Measurements from ENCODE around the gene FBXL4. TPM values are rescaled to one million over a fixed set of nuclear protein-coding genes. Genes with fewer than 3 reads are reported as not detected.

The FBXL4 gene
- total and polyA plus RNA-seq, 4 donors, result 3.5 to 35.0 (median 9.4) TPM

GRCh38 chr6:98844244-98845210 is 103.2 kb downstream of the FBXL4 start:
- no peak for DNase-seq
- 6 to 9% methylated on average over 51 of the region's 51 CpGs for WGBS, 2 donors
- Histone ChIP-seq H3K36me3 (ENCODE audit: control insufficient read depth in 4 of 4, insufficient read depth in 4 of 4, low read length in 4 of 4) (no peaks in the 10 kb centered on the region), H3K4me3 (no peak overlapping the region), H3K9ac (ENCODE audit: insufficient read depth in 1 of 2, low read length in 2 of 2) (no peak overlapping the region), H3K27ac (ENCODE audit: low read depth in 1 of 2, low read length in 1 of 2) (no peak overlapping the region), H3K9me3 (ENCODE audit: control insufficient read depth in 4 of 4, insufficient read depth in 3 of 4, low read length in 3 of 4) (peaks cover 0 to 4% (median 0%) of the 10 kb centered on the region in 4 donors), H3K4me1 (ENCODE audit: control insufficient read depth in 5 of 5, insufficient read depth in 5 of 5, low read length in 5 of 5) (peaks cover 0 to 23% (median 6%) of the 10 kb centered on the region in 5 donors), H3K27me3 (ENCODE audit: control insufficient read depth in 3 of 3, insufficient read depth in 3 of 3, low read length in 2 of 3) (peaks cover 12 to 95% (median 89%) of the 10 kb centered on the region in 3 donors)
- ATAC-seq (ENCODE audit: insufficient read depth, low FRiP score), result no peak
- TF ChIP-seq, protein P1, sequence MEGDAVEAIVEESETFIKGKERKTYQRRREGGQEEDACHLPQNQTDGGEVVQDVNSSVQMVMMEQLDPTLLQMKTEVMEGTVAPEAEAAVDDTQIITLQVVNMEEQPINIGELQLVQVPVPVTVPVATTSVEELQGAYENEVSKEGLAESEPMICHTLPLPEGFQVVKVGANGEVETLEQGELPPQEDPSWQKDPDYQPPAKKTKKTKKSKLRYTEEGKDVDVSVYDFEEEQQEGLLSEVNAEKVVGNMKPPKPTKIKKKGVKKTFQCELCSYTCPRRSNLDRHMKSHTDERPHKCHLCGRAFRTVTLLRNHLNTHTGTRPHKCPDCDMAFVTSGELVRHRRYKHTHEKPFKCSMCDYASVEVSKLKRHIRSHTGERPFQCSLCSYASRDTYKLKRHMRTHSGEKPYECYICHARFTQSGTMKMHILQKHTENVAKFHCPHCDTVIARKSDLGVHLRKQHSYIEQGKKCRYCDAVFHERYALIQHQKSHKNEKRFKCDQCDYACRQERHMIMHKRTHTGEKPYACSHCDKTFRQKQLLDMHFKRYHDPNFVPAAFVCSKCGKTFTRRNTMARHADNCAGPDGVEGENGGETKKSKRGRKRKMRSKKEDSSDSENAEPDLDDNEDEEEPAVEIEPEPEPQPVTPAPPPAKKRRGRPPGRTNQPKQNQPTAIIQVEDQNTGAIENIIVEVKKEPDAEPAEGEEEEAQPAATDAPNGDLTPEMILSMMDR (IDR thresholded peaks at IDR 0.05; ENCODE audit: control extremely low read depth, extremely low read depth), result no peak

DNA sequence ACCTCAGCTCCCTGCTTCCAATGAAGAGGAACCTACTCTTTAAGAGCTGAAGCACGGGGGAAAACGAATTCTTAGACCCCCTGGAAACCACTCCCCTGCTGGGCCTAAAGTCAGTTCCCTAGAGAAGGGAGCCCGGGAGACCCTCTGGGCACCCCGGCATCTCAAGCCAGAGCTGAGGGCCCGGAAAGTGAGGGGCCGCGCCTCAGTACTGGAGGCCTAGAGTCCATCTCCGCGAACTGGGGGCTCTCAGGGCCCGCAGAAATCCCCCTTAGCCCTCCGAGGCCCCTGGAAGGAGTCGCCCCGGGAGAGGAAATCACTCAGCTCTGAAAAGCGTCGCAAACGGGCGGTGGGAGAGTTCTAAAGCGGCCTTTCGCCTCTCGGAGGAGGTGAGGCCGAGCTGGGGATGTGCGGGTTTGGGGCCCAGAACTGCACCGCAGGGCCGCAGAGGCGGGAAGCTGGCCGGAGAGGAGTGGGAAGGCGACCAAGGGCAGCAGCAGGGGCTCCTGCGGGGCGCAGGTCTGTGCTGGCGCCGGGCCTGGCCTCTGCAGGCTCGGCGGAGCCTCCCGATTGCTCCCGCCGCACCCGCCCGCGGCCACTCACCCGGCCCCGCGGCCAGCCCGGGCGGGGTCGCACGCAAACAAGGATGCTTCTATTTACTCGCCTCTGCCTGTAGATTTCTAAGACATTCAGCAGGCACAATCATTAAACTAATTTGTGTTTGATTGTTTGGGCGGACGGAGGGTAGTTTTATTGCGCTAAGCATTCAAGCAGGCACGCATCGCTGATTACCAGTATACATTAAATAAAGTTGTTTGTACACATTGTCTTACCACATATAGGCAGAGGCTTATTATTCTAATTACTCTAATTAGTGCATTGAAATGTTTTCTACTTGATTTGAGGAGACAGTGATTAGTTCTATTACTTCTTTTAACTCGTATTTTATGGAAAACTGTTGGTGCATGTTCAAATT is 104.2 kb downstream of the FBXL4 start:
- Histone ChIP-seq H3K36me3 (ENCODE audit: control insufficient read depth in 4 of 4, insufficient read depth in 4 of 4, low read length in 4 of 4) (no peaks in the 10 kb centered on the region), H3K27me3 (ENCODE audit: control insufficient read depth in 3 of 3, insufficient read depth in 3 of 3, low read length in 2 of 3) (peaks cover 12 to 95% (median 89%) of the 10 kb centered on the region in 3 donors), H3K27ac (ENCODE audit: low read depth in 1 of 2, low read length in 1 of 2) (no peak overlapping the region), H3K9ac (ENCODE audit: insufficient read depth in 1 of 2, low read length in 2 of 2) (no peak overlapping the region), H3K4me1 (ENCODE audit: control insufficient read depth in 5 of 5, insufficient read depth in 5 of 5, low read length in 5 of 5) (peaks cover 0 to 23% (median 6%) of the 10 kb centered on the region in 5 donors), H3K4me3 (no peak overlapping the region), H3K9me3 (ENCODE audit: control insufficient read depth in 4 of 4, insufficient read depth in 3 of 4, low read length in 3 of 4) (peaks cover 0 to 4% (median 0%) of the 10 kb centered on the region in 4 donors)
- TF ChIP-seq, protein P1 (IDR thresholded peaks at IDR 0.05; ENCODE audit: control extremely low read depth, extremely low read depth), result no peak
- DNase-seq (no peak), ATAC-seq (ENCODE audit: insufficient read depth, low FRiP score) (no peak)
- 6 to 8% methylated on average over 47 to 53 of the region's 53 CpGs for WGBS, 2 donors

DNA sequence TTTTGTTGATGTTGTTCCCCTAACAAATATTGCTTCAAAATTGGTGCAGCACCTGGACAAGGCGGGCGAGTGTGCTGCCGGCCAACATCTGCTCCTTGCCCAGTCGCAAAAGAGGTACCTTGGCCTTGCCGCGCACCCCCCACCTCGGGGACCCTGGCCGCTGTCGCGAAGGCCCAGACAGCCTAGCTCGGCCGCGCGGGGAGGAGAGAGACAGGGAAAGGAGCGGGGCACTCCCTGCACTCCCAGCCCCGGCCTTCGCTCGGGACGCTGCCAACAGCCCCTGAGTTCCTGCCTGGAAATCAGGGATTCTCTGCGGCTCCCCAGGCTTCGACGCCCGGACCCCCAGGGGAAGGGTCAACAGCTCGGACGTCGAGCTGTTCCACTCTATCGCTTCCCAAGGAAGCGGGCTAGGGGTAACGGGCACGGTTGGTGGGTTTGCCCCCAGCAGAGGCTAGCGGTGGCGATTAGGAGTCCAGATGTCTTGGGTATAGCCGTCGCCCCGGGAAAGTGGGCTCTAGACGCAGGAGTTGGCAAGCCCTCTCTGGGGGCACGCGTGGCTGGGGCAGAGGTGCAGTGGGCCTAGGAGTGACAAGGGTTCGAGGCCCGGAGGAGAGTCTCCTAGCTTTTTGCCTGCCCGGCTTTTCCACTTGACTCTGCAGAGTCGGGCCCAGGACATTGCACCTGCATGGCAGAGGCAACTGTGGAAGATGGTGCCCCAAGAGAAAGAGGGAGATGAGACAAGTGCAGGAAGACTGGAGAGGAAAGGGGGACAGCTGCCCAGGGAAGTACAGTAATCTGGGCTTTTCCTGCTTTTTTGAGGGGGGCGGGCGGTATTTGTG is 105.2 kb downstream of the FBXL4 start:
- H3K4me3 ChIP-seq, result no peak overlapping the region
- H3K36me3 ChIP-seq (ENCODE audit: control insufficient read depth in 4 of 4, insufficient read depth in 4 of 4, low read length in 4 of 4), result no peaks in the 10 kb centered on the region
- 6 to 8% methylated on average over 41 to 44 of the region's 44 CpGs for WGBS, 2 donors
- DNase-seq (no peak), ATAC-seq (ENCODE audit: insufficient read depth, low FRiP score) (no peak)
- peaks cover 12 to 95% (median 91%) of the 10 kb centered on the region in 3 donors for H3K27me3 ChIP-seq (ENCODE audit: control insufficient read depth in 3 of 3, insufficient read depth in 3 of 3, low read length in 2 of 3)
- H3K4me1 ChIP-seq (ENCODE audit: control insufficient read depth in 5 of 5, insufficient read depth in 5 of 5, low read length in 5 of 5), result peaks cover 0 to 16% (median 6%) of the 10 kb centered on the region in 5 donors
- no peak overlapping the region for H3K27ac ChIP-seq (ENCODE audit: low read depth in 1 of 2, low read length in 1 of 2)
- peaks cover 0 to 4% (median 0%) of the 10 kb centered on the region in 4 donors for H3K9me3 ChIP-seq (ENCODE audit: control insufficient read depth in 4 of 4, insufficient read depth in 3 of 4, low read length in 3 of 4)
- no peak overlapping the region for H3K9ac ChIP-seq (ENCODE audit: insufficient read depth in 1 of 2, low read length in 2 of 2)
- TF ChIP-seq, protein P1 (IDR thresholded peaks at IDR 0.05; ENCODE audit: control extremely low read depth, extremely low read depth), result no peak
